IMR-90 (cell line): ENCODE data around the gene LHPP. TPM values are rescaled to one million over a fixed set of nuclear protein-coding genes. Genes with fewer than 3 reads are reported as not detected.

Experiments
- ATAC-seq: fragments of 200-7000 bp; cut with Tn5 transposase; 2 replicates; pipeline ENCODE4 v1.9.1; 2020; ENCODE audit warnings: low read depth, mild to moderate bottlenecking, moderate library complexity
- BruUV-seq: library from RNA; stranded (reverse); fragments of 400-500 nt; replicated peaks from 2 replicates; lab custom pipeline; 2021; lab: Mats Ljungman, UMichigan
- CTCF ChIA-PET: fragments of 300-600 bp; formaldehyde crosslinking; extraction: SDS; loops from one replicate; lab custom pipeline; 2021; ENCODE audit warnings: antibody characterized with exemption; lab: Yijun Ruan, JAX
- POLR2A ChIA-PET: fragments of 300-600 bp; sonication (Branson Sonifier 250); formaldehyde crosslinking; loops from one replicate; lab custom pipeline; 2022; ENCODE audit warnings: antibody characterized with exemption; ENCODE audit not compliant: unreplicated experiment; lab: Charles Lee
- DNase-seq: peaks from one replicate; pipeline ENCODE4 v3.0.0; 2013
- H2AFZ ChIP-seq: replicated peaks from 2 replicates; pipeline ENCODE3; 2013; ENCODE audit warnings: low read length, mild to moderate bottlenecking; ENCODE audit not compliant: poor library complexity
- H2AK5ac ChIP-seq: 2 replicates; pipeline ENCODE4 v1.6.1; 2013; ENCODE audit warnings: low read depth, low read length, inconsistent platforms
- H2AK9ac ChIP-seq: replicated peaks from 2 replicates; pipeline ENCODE3; 2013; ENCODE audit warnings: mild to moderate bottlenecking, low read depth, low read length, moderate library complexity; ENCODE audit not compliant: poor library complexity
- H2BK120ac ChIP-seq: 2 replicates; pipeline ENCODE4 v1.6.1; 2013; ENCODE audit warnings: low read depth, low read length, inconsistent platforms
- H2BK15ac ChIP-seq: 3 replicates; pipeline ENCODE4 v1.6.1; 2013; ENCODE audit warnings: low read depth, low read length, inconsistent platforms
- H2BK20ac ChIP-seq: 2 replicates; pipeline ENCODE4 v1.6.1; 2013; ENCODE audit warnings: low read depth, mild to moderate bottlenecking, inconsistent platforms, low read length, moderate library complexity
- H2BK5ac ChIP-seq: 2 replicates; pipeline ENCODE4 v1.6.1; 2013; ENCODE audit warnings: mild to moderate bottlenecking, low read depth, low read length, inconsistent platforms; ENCODE audit not compliant: poor library complexity, severe bottlenecking
- H3K14ac ChIP-seq: replicated peaks from 2 replicates; pipeline ENCODE4 v1.6.1; 2013; ENCODE audit warnings: low read depth, low read length, inconsistent platforms
- H3K18ac ChIP-seq: 2 replicates; pipeline ENCODE4 v1.6.1; 2013; ENCODE audit warnings: low read depth, low read length, control low read depth
- H3K23ac ChIP-seq: 2 replicates; pipeline ENCODE4 v1.6.1; 2013; ENCODE audit warnings: low read depth, low read length, inconsistent platforms
- H3K27ac ChIP-seq: 2 replicates; pipeline ENCODE4 v1.5.1; 2013; ENCODE audit warnings: mild to moderate bottlenecking, control low read depth, low read length; ENCODE audit not compliant: insufficient read depth
- H3K27me3 ChIP-seq: 2 replicates; pipeline ENCODE4 v1.6.1; 2013; ENCODE audit warnings: low read length; ENCODE audit not compliant: control insufficient read depth, insufficient read depth
- H3K36me3 ChIP-seq: 2 replicates; pipeline ENCODE4 v1.6.1; 2013; ENCODE audit warnings: low read length, mixed read lengths; ENCODE audit not compliant: control insufficient read depth, insufficient read depth
- H3K4ac ChIP-seq: 2 replicates; pipeline ENCODE4 v1.6.1; 2013; ENCODE audit warnings: low read depth, low read length, inconsistent platforms
- H3K4me1 ChIP-seq: 2 replicates; pipeline ENCODE4 v1.6.1; 2013; ENCODE audit warnings: low read length, mixed read lengths; ENCODE audit not compliant: control insufficient read depth, insufficient read depth
- H3K4me2 ChIP-seq: 2 replicates; pipeline ENCODE4 v1.6.1; 2013; ENCODE audit warnings: low read depth, mild to moderate bottlenecking, control low read depth, low read length, moderate library complexity
- H3K4me3 ChIP-seq: 2 replicates; pipeline ENCODE4 v1.5.1; 2013; ENCODE audit warnings: low read depth, mild to moderate bottlenecking, control low read depth, low read length, moderate library complexity; ENCODE audit not compliant: insufficient read depth
- H3K56ac ChIP-seq: 2 replicates; pipeline ENCODE4 v1.6.1; 2013; ENCODE audit warnings: low read length, inconsistent platforms; ENCODE audit not compliant: insufficient read depth; ENCODE audit errors: extremely low read depth
- H3K79me1 ChIP-seq, 2 experiments: 2 replicates each; pipeline ENCODE4 v1.6.1; 2013; ENCODE audit warnings: low read length in 2 of 2, inconsistent platforms in 1 of 2, low read depth in 1 of 2
- H3K9ac ChIP-seq: 2 replicates; pipeline ENCODE4 v1.6.1; 2013; ENCODE audit warnings: low read depth, low read length, control low read depth
- H3K9me1 ChIP-seq: 2 replicates; pipeline ENCODE4 v1.6.1; 2013; ENCODE audit warnings: low read length, inconsistent platforms; ENCODE audit not compliant: insufficient read depth
- H3K9me3 ChIP-seq: 2 replicates; pipeline ENCODE4 v1.6.1; 2013; ENCODE audit warnings: low read length; ENCODE audit not compliant: control insufficient read depth, insufficient read depth
- H4K20me1 ChIP-seq: 2 replicates; pipeline ENCODE4 v1.6.1; 2013; ENCODE audit warnings: low read length, inconsistent platforms; ENCODE audit not compliant: insufficient read depth
- H4K5ac ChIP-seq: 2 replicates; pipeline ENCODE4 v1.6.1; 2013; ENCODE audit warnings: mild to moderate bottlenecking, low read depth, low read length, control low read depth
- H4K8ac ChIP-seq, 2 experiments: 2 replicates each; pipeline ENCODE4 v1.6.1; 2013; ENCODE audit warnings: low read depth in 2 of 2, low read length in 2 of 2, control low read depth in 1 of 2, inconsistent platforms in 1 of 2
- H4K91ac ChIP-seq: 2 replicates; pipeline ENCODE4 v1.6.1; 2013; ENCODE audit warnings: low read depth, low read length, inconsistent platforms; ENCODE audit not compliant: insufficient read depth
- FOS ChIP-seq: fragments of 150-350 bp; IDR thresholded peaks from 2 replicates; pipeline ENCODE4 v1.6.1; 2016; ENCODE audit warnings: low read depth, low read length
- MXI1 ChIP-seq: IDR thresholded peaks from 2 replicates; pipeline ENCODE4 v1.6.1; 2012; ENCODE audit warnings: low read depth, mild to moderate bottlenecking, low read length, moderate library complexity, borderline replicate concordance
- RFX5 ChIP-seq: IDR thresholded peaks from 2 replicates; pipeline ENCODE4 v1.8.0; 2012; ENCODE audit warnings: low read depth, mild to moderate bottlenecking, low read length, moderate library complexity
- SMC3 ChIP-seq: fragments of 150-350 bp; IDR thresholded peaks from 2 replicates; pipeline ENCODE4 v1.6.1; 2016; ENCODE audit warnings: low read depth, mild to moderate bottlenecking, antibody characterized with exemption, low read length, moderate library complexity
- WGBS, 2 experiments: methylation state at CpG; one replicate each; pipeline versions ENCODE4 v1.1.5 to v1.1.7; 2013; ENCODE audit warnings: missing lambda C conversion rate in 2 of 2; ENCODE audit not compliant: insufficient read length in 1 of 2; ENCODE audit errors: extremely low coverage in 2 of 2; 5-methylcytosine and 5-hydroxymethylcytosine counted together
- dilution Hi-C: fragments of 300-500 bp; cut with HindIII; formaldehyde crosslinking; loops from one replicate; pipeline ENCODE4 v1.14.3; 2018; ENCODE audit warnings: low sequenced_read_pairs; ENCODE audit not compliant: unreplicated experiment
- in situ Hi-C: fragments of 300-500 bp; cut with MboI; formaldehyde crosslinking; loops from 3 replicates; pipeline ENCODE4 v1.14.3; 2019; ENCODE audit warnings: low sequenced_read_pairs, inconsistent platforms, mixed read lengths
- intact Hi-C: fragments of 100-400 bp; cut with micrococcal nuclease; formaldehyde crosslinking; loops from 2 replicates; pipeline ENCODE4 v1.10.0; 2022
- polyA plus RNA-seq, 3 experiments: library from polyadenylated mRNA; depleted of rRNA; stranded (reverse); fragments of >200 nt; gene quantifications; 2 replicates each; pipeline ENCODE4 v1.2.3, GENCODE V29; 2012; ENCODE audit warnings: low replicate concordance in 1 of 3
- total RNA-seq: library from RNA; depleted of rRNA; stranded (reverse); fragments of >200 nt; gene quantifications from 2 replicates; pipeline ENCODE4 v1.2.3, GENCODE V29; 2012
- TF ChIP-seq, protein P1 (sequence below): fragments of 150-350 bp; IDR thresholded peaks from 2 replicates; pipeline ENCODE4 v1.6.1; 2017; ENCODE audit warnings: mild to moderate bottlenecking, antibody characterized with exemption, low read length, low read depth

LHPP gene
- total and polyA plus RNA-seq, 2 of the 4 experiments (the other 2 are of a cell fraction) = 2.7 to 8.3 TPM

DNA sequence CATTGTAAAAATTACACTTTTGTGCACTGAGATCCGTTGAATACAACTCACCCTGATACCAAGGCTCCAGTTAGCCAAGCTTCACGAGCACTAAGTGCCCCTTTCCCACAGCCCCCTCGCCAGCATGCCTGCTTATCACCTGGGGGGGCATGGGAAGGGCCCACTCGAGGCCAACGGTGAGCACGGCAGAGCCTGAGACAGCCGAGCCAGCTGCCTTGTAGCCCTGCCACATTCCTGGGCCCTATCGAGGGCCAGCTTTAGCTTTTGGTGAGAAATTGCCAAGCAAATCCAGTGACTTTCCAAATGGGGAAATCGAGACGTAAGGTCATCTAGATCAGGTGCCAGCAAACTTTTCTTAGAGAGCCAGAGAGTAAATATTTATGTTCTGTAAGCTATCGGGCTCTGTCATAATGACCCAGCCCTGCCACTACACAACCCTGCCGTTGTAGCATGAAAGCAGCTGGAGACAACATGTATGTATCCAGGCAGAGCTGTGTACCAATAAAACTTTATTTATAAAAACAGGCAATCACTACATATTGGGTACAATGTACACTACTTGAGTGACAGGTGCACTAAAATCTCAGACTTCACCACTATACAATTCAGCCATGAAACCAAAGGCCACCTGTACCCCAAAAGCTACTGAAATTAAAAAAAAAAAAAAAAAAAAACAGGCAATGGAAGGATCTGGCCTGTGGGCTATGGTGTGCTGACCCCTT is 198.9 kb downstream of the LHPP start:
- in situ Hi-C loops = no loop called here
- no peak overlapping the region for H3K4me3 ChIP-seq

More for the DNA sequence above, 198.9 kb downstream of the LHPP start:
- no peak for DNase-seq
- WGBS, 2 experiments = 90% methylated on average over 5 of the region's 12 CpGs; no CpG with 5 or more reads in 1 of the 2 experiments
- H2BK15ac ChIP-seq = no peak overlapping the region
- dilution Hi-C loops (no loop called here), intact Hi-C loops (no loop called here)
- no peak overlapping the region for H3K56ac ChIP-seq
- ChIA-PET POLR2A (no interaction called here), CTCF (no interaction called here)
- H3K27me3 ChIP-seq = no peaks in the 10 kb centered on the region
- H3K9me1 ChIP-seq = peaks cover 24% of the 10 kb centered on the region
- no peak overlapping the region for H3K4me2 ChIP-seq
- H3K4me1 ChIP-seq = peaks cover 1% of the 10 kb centered on the region; the same call in 1 of the 2 replicates
- H2BK20ac ChIP-seq = no peak overlapping the region
- no peak overlapping the region for H3K14ac ChIP-seq
- H4K5ac ChIP-seq = no peak overlapping the region
- H3K23ac ChIP-seq = no peak overlapping the region
- no peak for ATAC-seq
- H3K36me3 ChIP-seq = peaks cover 3% of the 10 kb centered on the region
- BruUV-seq = no TSS peak
- no peak overlapping the region for H3K4ac ChIP-seq
- no peaks in the 10 kb centered on the region for H3K9me3 ChIP-seq
- H4K20me1 ChIP-seq = peaks cover 13% of the 10 kb centered on the region
- no peak overlapping the region for H2AFZ ChIP-seq
- H2AK9ac ChIP-seq = no peak overlapping the region
- H2AK5ac ChIP-seq = no peak overlapping the region
- H3K9ac ChIP-seq = no peak overlapping the region
- no peak overlapping the region for H4K91ac ChIP-seq
- no peak for TF ChIP-seq FOS
- TF ChIP-seq, protein P1, sequence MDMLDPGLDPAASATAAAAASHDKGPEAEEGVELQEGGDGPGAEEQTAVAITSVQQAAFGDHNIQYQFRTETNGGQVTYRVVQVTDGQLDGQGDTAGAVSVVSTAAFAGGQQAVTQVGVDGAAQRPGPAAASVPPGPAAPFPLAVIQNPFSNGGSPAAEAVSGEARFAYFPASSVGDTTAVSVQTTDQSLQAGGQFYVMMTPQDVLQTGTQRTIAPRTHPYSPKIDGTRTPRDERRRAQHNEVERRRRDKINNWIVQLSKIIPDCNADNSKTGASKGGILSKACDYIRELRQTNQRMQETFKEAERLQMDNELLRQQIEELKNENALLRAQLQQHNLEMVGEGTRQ = no peak
- no peak for TF ChIP-seq RFX5
- no peak for TF ChIP-seq SMC3
- no peak for TF ChIP-seq MXI1
- H2BK120ac ChIP-seq = no peak overlapping the region
- H3K79me1 ChIP-seq = peaks cover 0 to 5% of the 10 kb centered on the region in 2 experiments; a peak in 3 of 4 replicates
- H3K27ac ChIP-seq = no peak overlapping the region
- H2BK5ac ChIP-seq = no peak overlapping the region
- no peak overlapping the region for H3K18ac ChIP-seq
- no peak overlapping the region for H4K8ac ChIP-seq
